ENCODE results near the gene LHFPL3.

Gene LHFPL3

GRCh38 chr7:104891949-104892348 is 563.5 kb downstream of the LHFPL3 start:
- H3K27ac ChIP-seq, result no peak overlapping the region
- TF ChIP-seq CTCF (conservative IDR thresholded peaks at IDR 0.05), result no peak
- TF ChIP-seq ZFX (IDR thresholded peaks at IDR 0.05), result no peak

GRCh38 chr7:104894314-104894713 is 565.9 kb downstream of the LHFPL3 start:
- H3K27ac ChIP-seq, result no peak overlapping the region
- TF ChIP-seq CTCF (conservative IDR thresholded peaks at IDR 0.05) (no peak), ZFX (IDR thresholded peaks at IDR 0.05) (no peak)

GRCh38 chr7:104894726-104895521 is 566.5 kb downstream of the LHFPL3 start:
- no peak overlapping the region for H3K27ac ChIP-seq
- TF ChIP-seq ZFX (IDR thresholded peaks at IDR 0.05), result no peak

GRCh38 chr7:104895522-104896236 is 567.3 kb downstream of the LHFPL3 start:
- no peak for TF ChIP-seq CTCF (conservative IDR thresholded peaks at IDR 0.05)
- no peak for TF ChIP-seq ZFX (IDR thresholded peaks at IDR 0.05)
- H3K27ac ChIP-seq, result no peak overlapping the region

- H3K27ac ChIP-seq, result no peak overlapping the region
- TF ChIP-seq ZFX (IDR thresholded peaks at IDR 0.05), result no peak
- TF ChIP-seq CTCF (conservative IDR thresholded peaks at IDR 0.05), result no peak
These were observed 570.0 kb downstream of the LHFPL3 start for GRCh38 chr7:104898434-104898833.

- TF ChIP-seq CTCF (conservative IDR thresholded peaks at IDR 0.05), result no peak
These were observed 572.3 kb downstream of the LHFPL3 start for GRCh38 chr7:104900525-104901239.

GRCh38 chr7:104901240-104901619 is 572.8 kb downstream of the LHFPL3 start:
- no peak overlapping the region for H3K27ac ChIP-seq
- TF ChIP-seq CTCF (conservative IDR thresholded peaks at IDR 0.05) (no peak), ZFX (IDR thresholded peaks at IDR 0.05) (no peak)

More at GRCh38 chr7:104900525-104901239, 572.3 kb downstream of the LHFPL3 start:
- no peak overlapping the region for H3K27ac ChIP-seq

Data from C4-2B (cell line).